ENCODE results near the gene TIMM44.

Gene TIMM44

GRCh38 chr19:7982103-7982502, 38.6 kb upstream of the TIMM44 start:
- H3K4me3 ChIP-seq (ENCODE audit: low read depth, low read length): no peak overlapping the region
- DNase-seq (ENCODE audit: low read depth, low spot score): no peak
- ChIA-PET POLR2A (interaction anchor here (1.3 kb wide), 1 partner anchor 23 kb away, joined by 3 read pairs; the partner anchor contains the start of gene ELAVL1), CTCF (interaction anchor here (3.0 to 5.6 kb wide), 2 partner anchors 12 to 20 kb away, joined by 15 to 31 read pairs; no protein-coding TSS in a partner anchor)
- TF ChIP-seq, protein P1, sequence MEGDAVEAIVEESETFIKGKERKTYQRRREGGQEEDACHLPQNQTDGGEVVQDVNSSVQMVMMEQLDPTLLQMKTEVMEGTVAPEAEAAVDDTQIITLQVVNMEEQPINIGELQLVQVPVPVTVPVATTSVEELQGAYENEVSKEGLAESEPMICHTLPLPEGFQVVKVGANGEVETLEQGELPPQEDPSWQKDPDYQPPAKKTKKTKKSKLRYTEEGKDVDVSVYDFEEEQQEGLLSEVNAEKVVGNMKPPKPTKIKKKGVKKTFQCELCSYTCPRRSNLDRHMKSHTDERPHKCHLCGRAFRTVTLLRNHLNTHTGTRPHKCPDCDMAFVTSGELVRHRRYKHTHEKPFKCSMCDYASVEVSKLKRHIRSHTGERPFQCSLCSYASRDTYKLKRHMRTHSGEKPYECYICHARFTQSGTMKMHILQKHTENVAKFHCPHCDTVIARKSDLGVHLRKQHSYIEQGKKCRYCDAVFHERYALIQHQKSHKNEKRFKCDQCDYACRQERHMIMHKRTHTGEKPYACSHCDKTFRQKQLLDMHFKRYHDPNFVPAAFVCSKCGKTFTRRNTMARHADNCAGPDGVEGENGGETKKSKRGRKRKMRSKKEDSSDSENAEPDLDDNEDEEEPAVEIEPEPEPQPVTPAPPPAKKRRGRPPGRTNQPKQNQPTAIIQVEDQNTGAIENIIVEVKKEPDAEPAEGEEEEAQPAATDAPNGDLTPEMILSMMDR (IDR thresholded peaks at IDR 0.05; ENCODE audit: insufficient read depth, low read length, missing control alignments): no peak

GRCh38 chr19:7981661-7982060, 38.2 kb upstream of the TIMM44 start:
- ChIA-PET POLR2A (interaction anchor here (1.3 kb wide), 1 partner anchor 24 kb away, joined by 3 read pairs; the partner anchor contains the start of gene ELAVL1), CTCF (interaction anchor here (0.9 to 5.6 kb wide), 3 partner anchors 11 to 20 kb away, joined by 4 to 31 read pairs (median 15); no protein-coding TSS in a partner anchor)
- no peak overlapping the region for H3K4me3 ChIP-seq (ENCODE audit: low read depth, low read length)
- TF ChIP-seq, protein P1 (IDR thresholded peaks at IDR 0.05; ENCODE audit: insufficient read depth, low read length, missing control alignments): no peak
- no peak for DNase-seq (ENCODE audit: low read depth, low spot score)

DNA sequence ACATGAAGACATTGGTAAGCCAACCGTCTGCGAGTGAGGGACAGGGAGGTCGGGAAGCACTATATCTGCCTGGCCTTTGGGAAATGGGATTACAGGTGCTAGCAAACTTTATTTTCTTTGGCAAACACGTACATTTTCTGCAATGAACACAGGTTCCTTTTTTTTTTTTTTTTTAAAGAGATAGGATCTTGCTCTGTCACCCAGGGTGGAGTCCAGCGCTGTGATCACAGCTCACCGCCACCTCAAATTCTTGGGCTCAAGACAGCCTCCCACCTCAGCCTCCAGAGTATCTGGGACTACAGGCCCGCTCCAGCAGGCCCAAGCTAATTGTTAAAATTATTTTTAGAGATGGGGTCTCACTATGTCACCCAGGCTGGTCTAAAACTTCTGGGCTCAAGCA, 37.7 kb upstream of the TIMM44 start:
- TF ChIP-seq, protein P1 (IDR thresholded peaks at IDR 0.05; ENCODE audit: insufficient read depth, low read length, missing control alignments): no peak
- H3K4me3 ChIP-seq (ENCODE audit: low read depth, low read length): no peak overlapping the region
- DNase-seq (ENCODE audit: low read depth, low spot score): no peak
- ChIA-PET CTCF (interaction anchor here (0.9 to 5.6 kb wide), 2 partner anchors 11 to 21 kb away, joined by 4 to 31 read pairs; no protein-coding TSS in a partner anchor), POLR2A (interaction anchor here (1.3 kb wide), 1 partner anchor 24 kb away, joined by 3 read pairs; the partner anchor contains the start of gene ELAVL1)

- H3K4me3 ChIP-seq (ENCODE audit: low read depth, low read length): no peak overlapping the region
- TF ChIP-seq, protein P1 (IDR thresholded peaks at IDR 0.05; ENCODE audit: insufficient read depth, low read length, missing control alignments): no peak
- POLR2A ChIA-PET: interaction anchor here (1.3 kb wide), 1 partner anchor 25 kb away, joined by 3 read pairs; the partner anchor contains the start of gene ELAVL1
- CTCF ChIA-PET: interaction anchor here (0.9 to 5.6 kb wide), 2 partner anchors 10 to 21 kb away, joined by 4 to 31 read pairs; no protein-coding TSS in a partner anchor
- DNase-seq (ENCODE audit: low read depth, low spot score): no peak
These were observed 37.2 kb upstream of the TIMM44 start for GRCh38 chr19:7980635-7981121.

GRCh38 chr19:7980168-7980567, 36.7 kb upstream of the TIMM44 start:
- CTCF ChIA-PET: no interaction called here
- POLR2A ChIA-PET: no interaction called here
- DNase-seq (ENCODE audit: low read depth, low spot score): no peak
- H3K4me3 ChIP-seq (ENCODE audit: low read depth, low read length): no peak overlapping the region
- TF ChIP-seq, protein P1 (IDR thresholded peaks at IDR 0.05; ENCODE audit: insufficient read depth, low read length, missing control alignments): no peak

DNA sequence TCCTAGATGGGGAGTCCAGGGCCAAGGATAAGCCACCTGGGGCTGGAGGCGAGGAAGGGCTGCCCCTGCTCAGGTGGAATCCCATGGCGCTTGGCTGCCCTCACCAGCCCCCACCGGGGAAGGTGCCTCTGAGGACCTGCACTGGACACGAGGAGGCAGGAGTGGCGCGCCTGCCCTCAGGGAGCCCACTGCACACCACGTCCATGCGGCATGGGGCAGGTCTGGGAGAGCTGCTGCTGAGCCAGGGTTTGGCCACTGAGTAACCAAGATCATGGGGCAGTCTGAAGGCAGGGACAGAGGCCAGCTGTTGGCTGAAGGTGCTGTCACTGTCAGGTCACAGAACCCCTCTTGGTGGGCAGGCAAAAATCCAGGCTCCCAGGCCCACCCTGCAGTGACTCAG, 36.1 kb upstream of the TIMM44 start:
- TF ChIP-seq, protein P1 (IDR thresholded peaks at IDR 0.05; ENCODE audit: insufficient read depth, low read length, missing control alignments): no peak
- no peak overlapping the region for H3K4me3 ChIP-seq (ENCODE audit: low read depth, low read length)
- no peak for DNase-seq (ENCODE audit: low read depth, low spot score)
- POLR2A ChIA-PET: no interaction called here
- CTCF ChIA-PET: interaction anchor here (0.6 kb wide), 1 partner anchor 9 kb away, joined by 4 read pairs; no protein-coding TSS in a partner anchor

Measured in AG04449 (cell line).